Breast epithelium (tissue), 3 donors: ENCODE data around the gene FEZF1.

Source experiments
- CTCF ChIP-seq, 3 donors: fragments of 450-650 bp; IDR thresholded peaks; one replicate each; pipeline ENCODE4 v1.5.1; 2016 to 2017; ENCODE audit warnings: antibody characterized with exemption in 3 of 3, mild to moderate bottlenecking in 3 of 3, moderate library complexity in 3 of 3
- POLR2A ChIP-seq: fragments of 450-650 bp; IDR thresholded peaks from one replicate; pipeline ENCODE4 v1.6.1; 2016; ENCODE audit warnings: antibody characterized with exemption, mild to moderate bottlenecking, moderate library complexity
- POLR2AphosphoS5 ChIP-seq, 3 donors: sonication (generic); formaldehyde crosslinking; IDR thresholded peaks; one replicate each; pipeline ENCODE4 v1.6.1; 2017; ENCODE audit warnings: antibody characterized with exemption in 3 of 3

- TF ChIP-seq CTCF (IDR thresholded peaks at IDR 0.05) (no peak), POLR2A (no peak), POLR2AphosphoS5 (IDR thresholded peaks at IDR 0.05) (no peak)
Observed at GRCh38 chr7:122262246-122262645, 42.3 kb downstream of the FEZF1 start.
